GM23338 (cell line): ENCODE data around the gene DLGAP3. TPM values are rescaled to one million over a fixed set of nuclear protein-coding genes. Genes with fewer than 3 reads are reported as not detected.

Experiments used
- ATAC-seq: fragments of 200-7000 bp; cut with Tn5 transposase; 3 replicates; pipeline ENCODE4 v1.9.1; 2020
- DNase-seq: peaks from one replicate; pipeline ENCODE4 v3.0.0-alpha.2; 2015; ENCODE audit warnings: low spot score
- H2AFZ ChIP-seq: fragments of 200-600 bp; sonication (generic); 2 replicates; pipeline ENCODE4 v1.8.0; 2016; ENCODE audit warnings: antibody characterized with exemption, mild to moderate bottlenecking, moderate library complexity
- H3F3A ChIP-seq: fragments of 200-600 bp; sonication (generic); replicated peaks from 2 replicates; pipeline ENCODE4 v1.8.0; 2017; ENCODE audit warnings: antibody characterized with exemption, mixed run types, low read depth
- H3K27ac ChIP-seq: fragments of 200-600 bp; sonication (generic); 2 replicates; pipeline ENCODE4 v1.6.1; 2016; ENCODE audit warnings: low read depth
- H3K27me3 ChIP-seq: fragments of 200-600 bp; sonication (generic); 2 replicates; pipeline ENCODE4 v1.8.0; 2016; ENCODE audit warnings: mild to moderate bottlenecking, mixed run types, moderate library complexity; ENCODE audit not compliant: insufficient read depth
- H3K36me3 ChIP-seq: fragments of 200-600 bp; sonication (generic); 2 replicates; pipeline ENCODE4 v1.8.0; 2016; ENCODE audit warnings: mild to moderate bottlenecking; ENCODE audit not compliant: insufficient read depth
- H3K4me1 ChIP-seq: fragments of 200-600 bp; sonication (generic); 2 replicates; pipeline ENCODE4 v1.8.0; 2016; ENCODE audit warnings: mild to moderate bottlenecking, moderate library complexity; ENCODE audit not compliant: insufficient read depth
- H3K4me2 ChIP-seq: fragments of 200-600 bp; sonication (generic); 2 replicates; pipeline ENCODE4 v1.7.1; 2017; ENCODE audit warnings: mixed run types
- H3K4me3 ChIP-seq: fragments of 200-600 bp; sonication (generic); 2 replicates; pipeline ENCODE4 v1.6.1; 2016; ENCODE audit warnings: mixed run types
- H3K79me2 ChIP-seq: fragments of 200-600 bp; sonication (generic); replicated peaks from 2 replicates; pipeline ENCODE4 v1.8.0; 2017; ENCODE audit warnings: mild to moderate bottlenecking; ENCODE audit not compliant: insufficient read depth
- H3K9me2 ChIP-seq: fragments of 200-600 bp; sonication (generic); 2 replicates; pipeline ENCODE4 v1.8.0; 2017; ENCODE audit not compliant: insufficient read depth
- H4K20me1 ChIP-seq: fragments of 200-600 bp; sonication (generic); replicated peaks from 2 replicates; pipeline ENCODE4 v1.8.0; 2017; ENCODE audit warnings: mild to moderate bottlenecking; ENCODE audit not compliant: insufficient read depth
- H3K27ac Mint-ChIP-seq: 2 replicates; pipeline ENCODE4 v1.8.0; 2020; ENCODE audit warnings: inconsistent platforms, mild to moderate bottlenecking, moderate library complexity, mixed read lengths
- H3K27me3 Mint-ChIP-seq: 3 replicates; pipeline ENCODE4 v1.8.0; 2022; ENCODE audit warnings: low read depth, mild to moderate bottlenecking, moderate library complexity, mixed read lengths, inconsistent platforms; ENCODE audit not compliant: insufficient read depth, poor library complexity
- H3K36me3 Mint-ChIP-seq: 3 replicates; pipeline ENCODE4 v1.8.0; 2021; ENCODE audit warnings: low read depth, mild to moderate bottlenecking, inconsistent platforms, moderate library complexity, mixed read lengths
- H3K4me1 Mint-ChIP-seq: 3 replicates; pipeline ENCODE4 v1.8.0; 2020; ENCODE audit warnings: mild to moderate bottlenecking, inconsistent platforms, mixed read lengths
- H3K4me3 Mint-ChIP-seq: 3 replicates; pipeline ENCODE4 v1.8.0; 2021; ENCODE audit warnings: moderate library complexity, mild to moderate bottlenecking, inconsistent platforms, mixed read lengths
- H3K9me3 Mint-ChIP-seq: 3 replicates; pipeline ENCODE4 v1.8.0; 2020; ENCODE audit warnings: moderate library complexity, mild to moderate bottlenecking, inconsistent platforms, mixed read lengths
- CREB1 ChIP-seq: fragments of 250-450 bp; sonication (Bioruptor Pico); IDR thresholded peaks from 2 replicates; pipeline ENCODE4 v1.5.0; 2020; ENCODE audit warnings: low read depth, mild to moderate bottlenecking, moderate library complexity
- CTCF ChIP-seq, 2 experiments: fragments of 200-600 bp in 1 of 2; sonication (generic) in 1 of 2; conservative IDR thresholded peaks; 2 replicates each; pipeline versions ENCODE4 v1.5.1 to v1.6.1; 2016 to 2017; ENCODE audit warnings: antibody characterized with exemption in 2 of 2, low read depth in 2 of 2, mild to moderate bottlenecking in 2 of 2, moderate library complexity in 1 of 2
- EZH2 ChIP-seq: fragments of 200-600 bp; sonication (generic); IDR thresholded peaks from one replicate; pipeline ENCODE4 v1.8.0; 2017; ENCODE audit warnings: antibody characterized with exemption, mild to moderate bottlenecking, low read depth; ENCODE audit not compliant: unreplicated experiment
- EZH2phosphoT487 ChIP-seq: fragments of 200-600 bp; sonication (generic); IDR thresholded peaks from one replicate; pipeline ENCODE4 v1.8.1; 2018; ENCODE audit warnings: antibody characterized with exemption; ENCODE audit not compliant: unreplicated experiment
- NANOG ChIP-seq: IDR thresholded peaks from 2 replicates; pipeline ENCODE4 v1.6.1; 2016; ENCODE audit warnings: antibody characterized with exemption, borderline replicate concordance
- POLR2AphosphoS5 ChIP-seq: IDR thresholded peaks from 2 replicates; pipeline ENCODE4 v1.6.1; 2016; ENCODE audit warnings: antibody characterized with exemption, low read depth
- REST ChIP-seq: IDR thresholded peaks from one replicate; pipeline ENCODE4 v1.6.1; 2018; ENCODE audit warnings: antibody characterized with exemption; ENCODE audit not compliant: unreplicated experiment
- ZNF114 ChIP-seq: fragments of 250-450 bp; sonication (Bioruptor Pico); IDR thresholded peaks from 2 replicates; pipeline ENCODE4 v1.5.0; 2020; ENCODE audit warnings: mild to moderate bottlenecking, moderate library complexity
- ZNF331 ChIP-seq: fragments of 250-450 bp; sonication (Bioruptor Pico); IDR thresholded peaks from 2 replicates; pipeline ENCODE4 v1.5.0; 2020; ENCODE audit warnings: low read depth, mild to moderate bottlenecking, moderate library complexity
- ZNF462 ChIP-seq: fragments of 250-450 bp; sonication (Bioruptor Pico); IDR thresholded peaks from 2 replicates; pipeline ENCODE4 v1.5.0; 2020; ENCODE audit warnings: mild to moderate bottlenecking, moderate library complexity
- long read RNA-seq: library from polyadenylated mRNA; unstranded; transcript quantifications from one replicate; pipeline ENCODE4 v2.0.0, GENCODE V29; 2020; ENCODE audit not compliant: unreplicated experiment
- polyA plus RNA-seq: library from polyadenylated mRNA; unstranded; fragments of >200 nt; fragmentation: Nextera tagmentation; extraction: Ambion mirVana; gene quantifications from 2 replicates; pipeline ENCODE4 v1.2.1, GENCODE V29; 2016
- total RNA-seq: library from RNA; depleted of rRNA; stranded (reverse); fragments of >200 nt; shearing (Covaris generic); gene quantifications from 2 replicates; pipeline ENCODE4 v1.2.3, GENCODE V29; 2014; rRNA removed

The DLGAP3 gene, protein sequence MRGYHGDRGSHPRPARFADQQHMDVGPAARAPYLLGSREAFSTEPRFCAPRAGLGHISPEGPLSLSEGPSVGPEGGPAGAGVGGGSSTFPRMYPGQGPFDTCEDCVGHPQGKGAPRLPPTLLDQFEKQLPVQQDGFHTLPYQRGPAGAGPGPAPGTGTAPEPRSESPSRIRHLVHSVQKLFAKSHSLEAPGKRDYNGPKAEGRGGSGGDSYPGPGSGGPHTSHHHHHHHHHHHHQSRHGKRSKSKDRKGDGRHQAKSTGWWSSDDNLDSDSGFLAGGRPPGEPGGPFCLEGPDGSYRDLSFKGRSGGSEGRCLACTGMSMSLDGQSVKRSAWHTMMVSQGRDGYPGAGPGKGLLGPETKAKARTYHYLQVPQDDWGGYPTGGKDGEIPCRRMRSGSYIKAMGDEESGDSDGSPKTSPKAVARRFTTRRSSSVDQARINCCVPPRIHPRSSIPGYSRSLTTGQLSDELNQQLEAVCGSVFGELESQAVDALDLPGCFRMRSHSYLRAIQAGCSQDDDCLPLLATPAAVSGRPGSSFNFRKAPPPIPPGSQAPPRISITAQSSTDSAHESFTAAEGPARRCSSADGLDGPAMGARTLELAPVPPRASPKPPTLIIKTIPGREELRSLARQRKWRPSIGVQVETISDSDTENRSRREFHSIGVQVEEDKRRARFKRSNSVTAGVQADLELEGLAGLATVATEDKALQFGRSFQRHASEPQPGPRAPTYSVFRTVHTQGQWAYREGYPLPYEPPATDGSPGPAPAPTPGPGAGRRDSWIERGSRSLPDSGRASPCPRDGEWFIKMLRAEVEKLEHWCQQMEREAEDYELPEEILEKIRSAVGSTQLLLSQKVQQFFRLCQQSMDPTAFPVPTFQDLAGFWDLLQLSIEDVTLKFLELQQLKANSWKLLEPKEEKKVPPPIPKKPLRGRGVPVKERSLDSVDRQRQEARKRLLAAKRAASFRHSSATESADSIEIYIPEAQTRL
- total RNA-seq (12.6 and 13.7 TPM in 2 replicates), polyA plus RNA-seq (7.1 and 7.5 TPM in 2 replicates)
- long read RNA-seq, partial matches to known transcripts: 2 of 2 reads
- long read RNA-seq, other reads (novel, unspliced or antisense): 0 of 2 reads

DNA sequence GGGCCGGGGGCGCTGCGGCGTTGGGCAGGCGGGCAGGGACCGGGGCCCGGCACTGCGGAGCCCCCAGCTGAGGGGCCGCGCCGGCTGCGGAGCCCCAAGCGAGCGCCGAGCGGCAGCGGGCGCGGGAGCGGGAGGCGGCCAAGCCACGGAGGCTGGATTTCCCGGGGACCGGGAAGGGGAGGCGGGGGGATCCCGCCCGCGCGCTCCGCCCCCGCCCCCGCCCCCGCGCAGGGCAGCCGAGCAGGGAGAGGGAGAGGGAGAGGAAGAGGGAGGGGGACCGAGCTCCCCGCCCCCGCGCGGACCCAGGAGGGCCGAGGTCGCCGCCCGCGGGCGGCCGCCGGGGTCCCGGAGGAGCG lies at the start of gene DLGAP3:
DLGAP3 (minus strand) TSS at position 154 of the 356 bp plus-strand sequence. CDS start 24,267 bp downstream, outside the sequence.
- peaks cover 42% of the 10 kb centered on the region for H3K4me1 Mint-ChIP-seq
- TF ChIP-seq ZNF114 (CRISPR knock-in tag): no peak
- no peak for TF ChIP-seq REST
- no peak for TF ChIP-seq ZNF462 (CRISPR knock-in tag)
- no peak for TF ChIP-seq EZH2
- TF ChIP-seq POLR2AphosphoS5: no peak
- TF ChIP-seq CREB1 (CRISPR knock-in tag): no peak
- no peak for TF ChIP-seq EZH2phosphoT487
- TF ChIP-seq NANOG: no peak
- TF ChIP-seq ZNF331 (CRISPR knock-in tag): no peak
- no peak for TF ChIP-seq CTCF (conservative IDR thresholded peaks at IDR 0.05; ENCODE audit: low read depth in 2 of 2)
- no peaks in the 10 kb centered on the region; the same call in 2 of the 3 replicates for H3K36me3 Mint-ChIP-seq
- Histone ChIP-seq H3K4me1 (peaks cover 36% of the 10 kb centered on the region), H3K4me3 (peak within 1 kb of the TSS; percentile 83), H3K27me3 (peaks cover 45% of the 10 kb centered on the region), H4K20me1 (peaks cover 14% of the 10 kb centered on the region), H3K36me3 (no peaks in the 10 kb centered on the region), H2AFZ (peak within 1 kb of the TSS; percentile 95), H3K27ac (no peak within 1 kb of the TSS), H3K4me2 (peak within 1 kb of the TSS; percentile 92), H3F3A (0 out of 2 replicates have a peak, but pooled peaks cover 3% of the 10 kb centered on the region), H3K9me2 (no peaks in the 10 kb centered on the region), H3K79me2 (no peaks in the 10 kb centered on the region)
- peaks cover 25% of the 10 kb centered on the region for H3K27me3 Mint-ChIP-seq
- peak; percentile 70 for DNase-seq
- no peaks in the 10 kb centered on the region; the same call in 2 of the 3 replicates for H3K9me3 Mint-ChIP-seq
- no peak within 1 kb of the TSS for H3K27ac Mint-ChIP-seq
- ATAC-seq: peak; percentile 22
- H3K4me3 Mint-ChIP-seq: peak within 1 kb of the TSS; percentile 83
